ACHN (cell line): Measurements from ENCODE around the gene MMP24.
"Not testable (repeated sequence)": the region's sequence is repeated elsewhere in the genome, so short reads cannot be mapped to it uniquely, and the experiment has no call there.

ENCODE experiments used
- DNase-seq: peaks from one replicate; pipeline ENCODE4 v3.0.0-alpha.2; 2015
- in situ Hi-C: cut with HindIII; loops from 2 replicates; pipeline ENCODE4 v1.10.0; 2017; ENCODE audit warnings: low sequenced_read_pairs, low pct_ligation_motif_present, low pct_unique_long_range_greater_than_20kb

MMP24 gene

DNA sequence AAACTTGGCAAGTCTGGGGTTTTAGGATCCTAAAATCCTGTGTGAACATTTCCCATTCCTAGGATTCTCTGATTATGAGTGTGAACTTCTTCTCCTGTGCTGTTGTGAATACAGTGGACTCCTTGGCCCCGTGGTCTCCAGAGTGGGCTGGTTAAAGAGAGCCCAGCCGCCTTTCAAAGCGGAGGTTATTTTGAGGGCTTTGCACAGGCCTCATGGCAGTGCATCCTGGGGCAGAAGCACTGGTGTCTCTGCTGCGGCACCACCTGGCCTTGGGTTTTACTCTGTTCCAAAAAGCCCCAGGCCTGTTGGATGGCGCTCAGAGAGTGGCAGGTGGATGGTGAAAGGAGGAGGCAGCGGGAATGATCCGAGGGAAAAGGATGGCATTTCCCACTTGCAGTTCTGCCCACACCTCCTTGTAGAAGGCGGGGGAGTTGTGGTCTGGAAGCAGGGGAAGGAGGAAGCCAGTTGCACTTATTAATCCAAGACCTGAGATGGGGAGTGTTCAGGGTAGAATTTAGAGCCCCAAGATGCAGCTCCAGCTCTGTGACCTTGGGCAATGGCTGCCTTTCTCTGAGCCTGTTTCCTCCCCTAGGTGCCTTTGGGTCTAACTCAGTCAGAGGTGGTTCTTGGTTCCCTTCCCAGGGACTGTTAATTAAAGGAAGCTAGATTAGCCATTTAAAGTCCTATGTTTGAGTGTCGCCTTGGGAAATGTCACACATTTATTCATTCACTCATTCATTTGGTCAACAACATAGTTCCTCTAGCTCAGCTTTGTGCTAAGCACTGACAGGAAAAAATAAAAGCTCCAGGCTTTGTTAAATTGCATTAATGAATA is 22.4 kb downstream of the MMP24 start:
- DNase-seq: no peak

DNA sequence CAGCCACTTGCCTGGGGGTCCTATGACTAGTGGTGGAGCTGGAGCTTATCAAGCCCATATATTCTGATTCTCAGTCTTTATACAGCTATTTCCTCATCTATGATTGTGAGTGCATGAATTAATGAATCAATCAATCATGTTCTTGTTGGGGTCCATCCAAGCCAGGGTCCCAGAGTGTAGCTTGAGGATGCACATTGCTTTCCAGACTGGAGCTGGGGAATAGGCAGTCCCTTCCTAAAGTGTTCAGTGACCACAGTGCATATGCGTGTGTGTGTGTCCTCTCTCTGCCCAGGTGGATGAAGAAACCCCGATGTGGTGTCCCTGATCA is 25.1 kb downstream of the MMP24 start:
- no peak for DNase-seq
- in situ Hi-C loops: no loop called here

More for the DNA sequence above, 22.4 kb downstream of the MMP24 start:
- in situ Hi-C loops: no loop called here

DNA sequence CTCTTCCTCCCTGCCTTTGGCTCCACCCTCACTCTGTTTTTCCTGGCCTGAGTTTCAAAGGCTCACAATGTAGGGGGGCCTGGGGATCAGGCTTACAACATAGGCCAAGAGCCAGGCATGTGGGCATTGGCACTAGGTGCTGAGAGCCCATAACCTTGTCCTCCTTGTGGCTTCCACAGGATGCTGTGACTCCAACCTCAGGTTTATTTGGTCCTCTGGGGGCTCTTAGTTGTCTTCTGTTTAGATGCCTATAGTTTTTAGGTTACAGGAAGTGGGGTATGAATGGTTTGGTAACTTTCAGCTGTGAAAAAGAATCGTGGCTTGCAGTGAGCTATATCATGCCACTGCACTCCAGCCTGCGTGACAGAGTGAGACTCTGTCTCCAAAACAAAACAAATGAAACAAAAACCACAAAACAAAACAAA is 25.6 kb downstream of the MMP24 start:
- in situ Hi-C loops: no loop called here
- no peak for DNase-seq

DNA sequence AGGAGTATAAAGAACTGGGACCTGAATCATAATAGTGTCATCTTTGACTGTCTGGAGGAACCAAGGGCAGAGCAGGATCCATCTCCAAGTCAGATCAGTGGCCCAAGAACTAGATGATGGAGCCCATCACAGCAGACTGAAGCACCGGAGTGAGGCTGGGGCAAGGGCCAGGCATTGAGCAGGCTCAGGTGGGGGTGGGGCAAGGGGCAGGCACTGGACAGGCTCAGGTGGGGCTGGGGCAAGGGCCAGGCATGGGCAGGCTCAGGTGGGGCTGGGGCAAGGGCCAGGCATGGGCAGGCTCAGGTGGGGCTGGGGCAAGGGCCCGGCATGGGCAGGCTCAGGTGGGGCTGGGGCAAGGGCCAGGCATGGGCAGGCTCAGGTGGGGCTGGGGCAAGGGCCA is 26.1 kb downstream of the MMP24 start:
- DNase-seq, in situ Hi-C loops: not testable (repeated sequence)

DNA sequence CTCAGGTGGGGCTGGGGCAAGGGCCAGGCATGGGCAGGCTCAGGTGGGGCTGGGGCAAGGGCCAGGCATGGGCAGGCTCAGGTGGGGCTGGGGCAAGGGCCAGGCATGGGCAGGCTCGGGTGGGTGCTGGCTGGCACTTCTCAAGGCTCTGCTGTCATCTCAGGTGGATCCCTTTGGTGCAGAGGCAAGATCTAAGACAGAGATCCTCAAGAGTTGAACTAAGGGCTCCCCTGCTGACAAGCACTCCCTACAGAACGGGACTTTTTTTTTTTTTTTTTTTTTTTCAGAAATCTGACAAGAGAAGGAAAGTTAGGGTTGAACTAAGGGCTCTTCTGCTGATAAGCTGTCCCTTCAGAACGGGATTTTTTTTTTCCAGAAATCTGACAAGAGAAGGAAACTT is 26.5 kb downstream of the MMP24 start:
- in situ Hi-C loops: no loop called here
- DNase-seq: no peak

DNA sequence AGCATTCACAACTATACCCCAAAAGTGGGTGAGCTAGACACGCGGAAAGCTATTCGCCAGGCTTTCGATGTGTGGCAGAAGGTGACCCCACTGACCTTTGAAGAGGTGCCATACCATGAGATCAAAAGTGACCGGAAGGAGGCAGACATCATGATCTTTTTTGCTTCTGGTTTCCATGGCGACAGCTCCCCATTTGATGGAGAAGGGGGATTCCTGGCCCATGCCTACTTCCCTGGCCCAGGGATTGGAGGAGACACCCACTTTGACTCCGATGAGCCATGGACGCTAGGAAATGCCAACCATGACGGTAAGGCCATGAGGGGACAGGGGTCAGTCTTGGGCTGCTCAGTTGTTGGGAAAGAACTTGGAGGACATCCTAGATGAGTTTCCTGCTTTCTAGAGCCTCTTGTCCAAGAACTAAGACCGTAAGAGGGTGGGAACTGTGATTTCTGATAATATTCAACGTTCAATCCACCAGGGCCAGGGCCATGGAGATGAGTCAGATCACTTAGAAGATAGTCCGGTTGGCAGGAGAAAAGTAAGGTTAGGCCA is 28.0 kb downstream of the MMP24 start:
- in situ Hi-C loops: no loop called here
- no peak for DNase-seq

DNA sequence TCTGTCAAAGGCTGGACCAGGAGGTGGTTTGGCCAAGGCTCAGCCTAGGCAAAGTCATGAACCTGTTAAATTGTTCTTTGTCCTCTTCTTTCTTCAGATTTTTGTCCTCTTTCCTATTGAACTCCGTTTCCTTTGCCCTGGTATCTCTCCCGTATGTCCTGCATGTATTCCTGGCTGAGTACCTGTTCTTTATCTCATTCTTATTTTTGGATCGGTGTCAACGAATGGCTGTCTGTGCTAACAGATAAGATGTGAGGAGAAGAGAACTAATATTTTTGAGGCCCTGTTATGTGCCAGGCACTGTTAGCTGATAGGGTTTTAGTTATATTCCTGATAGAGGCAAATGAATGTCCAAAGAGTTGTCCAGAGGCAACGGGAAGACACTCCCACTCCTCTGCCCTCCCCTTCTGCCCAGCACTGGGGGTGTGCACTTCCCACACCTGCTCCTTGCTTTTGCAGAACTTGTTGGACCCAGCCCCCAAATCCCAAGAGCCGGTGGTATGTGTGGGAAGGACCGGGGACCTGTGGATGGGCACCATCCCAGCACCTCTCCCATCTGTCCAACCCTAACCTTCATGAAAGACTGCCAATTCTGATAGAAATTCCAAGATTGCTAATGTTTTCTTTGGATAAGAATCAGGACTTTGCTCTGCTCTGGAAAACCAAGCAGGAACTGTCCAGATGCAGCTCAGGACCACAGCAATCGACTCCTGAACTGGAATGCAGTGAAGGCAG is 30.9 kb downstream of the MMP24 start:
- no peak for DNase-seq
- in situ Hi-C loops: no loop called here

DNA sequence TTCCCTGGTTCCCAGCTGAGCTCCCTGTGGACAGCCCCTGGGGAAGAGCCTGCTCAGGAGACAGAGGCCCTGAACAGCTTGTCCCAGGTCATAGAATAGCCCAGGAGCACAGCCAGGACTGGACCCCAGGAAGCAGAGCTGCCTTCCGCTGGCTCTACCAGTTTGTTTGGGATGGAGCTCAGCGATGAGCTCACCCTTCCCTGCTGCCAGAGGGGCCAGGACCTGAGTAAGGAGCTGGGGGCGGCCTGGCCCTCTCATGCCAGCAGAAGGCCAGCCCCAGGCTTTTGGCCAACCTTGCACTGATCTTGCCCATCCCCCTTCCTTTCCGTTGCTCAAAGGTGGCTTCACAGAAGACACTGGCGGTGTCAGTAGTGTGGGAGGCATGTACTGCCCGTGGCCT is 33.9 kb downstream of the MMP24 start:
- in situ Hi-C loops: no loop called here
- DNase-seq: no peak

DNA sequence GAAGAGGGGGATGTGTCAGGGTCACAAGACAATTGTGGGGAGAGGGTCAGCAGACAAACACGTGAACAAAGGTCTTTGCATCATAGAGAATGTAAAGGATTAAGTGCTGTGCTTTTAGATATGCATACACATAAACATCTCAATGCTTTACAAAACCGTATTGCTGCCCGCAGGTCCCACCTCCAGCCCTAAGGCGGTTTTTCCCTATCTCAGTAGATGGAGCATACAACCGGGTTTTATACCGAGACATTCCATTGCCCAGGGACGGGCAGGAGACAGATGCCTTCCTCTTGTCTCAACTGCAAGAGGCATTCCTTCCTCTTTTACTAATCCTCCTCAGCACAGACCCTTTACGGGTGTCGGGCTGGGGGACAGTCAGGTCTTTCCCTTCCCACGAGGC is 35.8 kb downstream of the MMP24 start:
- DNase-seq, in situ Hi-C loops: not testable (repeated sequence)

DNA sequence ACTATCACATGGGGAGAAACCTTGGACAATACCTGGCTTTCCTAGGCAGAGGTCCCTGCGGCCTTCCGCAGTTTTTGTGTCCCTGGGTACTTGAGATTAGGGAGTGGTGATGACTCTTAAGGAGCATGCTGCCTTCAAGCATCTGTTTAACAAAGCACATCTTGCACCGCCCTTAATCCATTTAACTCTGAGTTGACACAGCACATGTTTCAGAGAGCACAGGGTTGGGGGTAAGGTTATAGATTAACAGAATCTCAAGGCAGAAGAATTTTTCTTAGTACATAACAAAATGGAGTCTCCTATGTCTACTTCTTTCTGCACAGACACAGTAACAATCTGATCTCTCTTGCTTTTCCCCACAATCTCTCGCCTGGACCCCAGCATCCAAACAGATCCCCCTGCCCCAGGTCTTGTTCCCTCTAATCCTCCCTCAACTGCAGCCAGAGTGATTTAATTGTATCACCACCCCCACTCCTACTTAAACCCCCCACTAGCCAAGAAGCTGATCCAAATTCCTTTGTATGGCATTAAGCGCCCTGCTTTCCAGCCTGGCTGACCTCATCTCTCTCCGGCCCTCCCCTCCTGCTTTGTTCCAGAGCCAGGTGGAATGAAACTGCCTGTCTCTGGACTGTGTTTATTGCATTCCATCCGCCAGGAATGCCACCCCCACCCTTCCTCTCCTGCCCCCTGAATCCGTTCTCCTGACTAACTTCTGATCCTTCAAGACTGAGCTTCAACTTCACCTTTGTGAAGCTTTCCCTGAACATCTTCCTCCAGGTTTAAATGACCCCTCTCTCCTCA is 36.4 kb downstream of the MMP24 start:
- in situ Hi-C loops: not testable (repeated sequence)
- DNase-seq: peak; percentile 94

DNA sequence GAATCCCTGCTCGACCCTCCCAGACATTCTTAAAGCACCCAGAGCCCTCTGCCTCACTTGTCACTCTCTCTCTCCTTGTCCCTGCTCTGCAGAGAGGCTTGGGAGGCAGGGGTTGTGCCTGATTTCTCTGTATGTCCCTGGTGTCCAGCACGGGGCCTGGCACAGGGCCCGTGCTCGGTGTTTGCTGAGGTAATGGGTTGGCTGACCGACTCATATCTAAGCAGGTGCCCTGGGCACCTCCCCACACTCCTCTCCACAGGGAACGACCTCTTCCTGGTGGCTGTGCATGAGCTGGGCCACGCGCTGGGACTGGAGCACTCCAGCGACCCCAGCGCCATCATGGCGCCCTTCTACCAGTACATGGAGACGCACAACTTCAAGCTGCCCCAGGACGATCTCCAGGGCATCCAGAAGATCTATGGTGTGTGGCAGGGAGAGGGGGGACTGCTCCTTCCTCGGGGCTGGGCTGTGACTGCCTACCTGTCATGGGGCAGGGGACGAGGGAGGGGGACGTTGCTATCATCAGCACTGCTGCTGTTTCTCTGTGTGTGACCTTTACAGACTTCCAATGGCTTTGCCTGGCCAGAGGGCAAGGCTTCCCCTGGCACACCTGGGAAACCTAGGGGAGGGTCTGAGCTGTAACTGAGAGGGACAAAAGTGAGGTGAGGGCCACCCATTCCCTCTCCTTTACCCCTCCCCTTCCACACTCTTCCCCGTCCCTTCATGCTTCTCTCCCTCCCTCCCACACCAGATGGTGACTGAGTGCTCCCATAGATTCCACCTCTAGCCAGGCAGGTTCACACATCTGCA is 37.2 kb downstream of the MMP24 start:
- DNase-seq: peak; percentile 69
- in situ Hi-C loops: no loop called here

DNA sequence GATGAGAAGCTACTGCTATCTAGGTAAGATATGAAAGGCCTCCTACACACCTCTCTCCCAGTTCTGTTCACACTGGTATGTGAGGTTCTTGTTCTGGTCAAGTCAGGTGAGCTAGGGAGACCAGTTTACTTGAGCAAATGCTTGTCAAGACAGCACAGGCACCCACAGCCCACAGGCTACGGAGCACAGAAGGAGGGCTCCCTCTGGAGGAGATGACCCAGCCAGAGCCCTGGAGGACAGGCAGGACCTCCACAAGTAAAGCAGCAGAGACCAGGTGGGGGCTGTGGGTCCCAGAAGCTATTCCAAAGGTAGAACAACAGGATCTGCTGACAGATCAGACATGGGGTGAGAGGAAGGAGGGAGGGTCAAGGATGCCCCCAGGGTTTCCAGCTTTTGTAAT is 38.3 kb downstream of the MMP24 start:
- in situ Hi-C loops: no loop called here
- peak; percentile 78 for DNase-seq

DNA sequence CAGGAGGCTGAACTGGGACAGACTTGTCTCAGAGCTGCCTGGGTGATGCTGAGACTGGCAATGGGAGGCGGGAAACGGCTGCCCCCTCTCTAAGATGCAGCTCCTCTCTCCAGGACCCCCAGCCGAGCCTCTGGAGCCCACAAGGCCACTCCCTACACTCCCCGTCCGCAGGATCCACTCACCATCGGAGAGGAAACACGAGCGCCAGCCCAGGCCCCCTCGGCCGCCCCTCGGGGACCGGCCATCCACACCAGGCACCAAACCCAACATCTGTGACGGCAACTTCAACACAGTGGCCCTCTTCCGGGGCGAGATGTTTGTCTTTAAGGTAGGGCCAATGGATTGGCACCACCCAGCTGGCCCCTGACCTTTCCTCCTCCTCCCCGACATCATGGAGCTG is 40.6 kb downstream of the MMP24 start:
- no peak for DNase-seq
- in situ Hi-C loops: no loop called here

DNA sequence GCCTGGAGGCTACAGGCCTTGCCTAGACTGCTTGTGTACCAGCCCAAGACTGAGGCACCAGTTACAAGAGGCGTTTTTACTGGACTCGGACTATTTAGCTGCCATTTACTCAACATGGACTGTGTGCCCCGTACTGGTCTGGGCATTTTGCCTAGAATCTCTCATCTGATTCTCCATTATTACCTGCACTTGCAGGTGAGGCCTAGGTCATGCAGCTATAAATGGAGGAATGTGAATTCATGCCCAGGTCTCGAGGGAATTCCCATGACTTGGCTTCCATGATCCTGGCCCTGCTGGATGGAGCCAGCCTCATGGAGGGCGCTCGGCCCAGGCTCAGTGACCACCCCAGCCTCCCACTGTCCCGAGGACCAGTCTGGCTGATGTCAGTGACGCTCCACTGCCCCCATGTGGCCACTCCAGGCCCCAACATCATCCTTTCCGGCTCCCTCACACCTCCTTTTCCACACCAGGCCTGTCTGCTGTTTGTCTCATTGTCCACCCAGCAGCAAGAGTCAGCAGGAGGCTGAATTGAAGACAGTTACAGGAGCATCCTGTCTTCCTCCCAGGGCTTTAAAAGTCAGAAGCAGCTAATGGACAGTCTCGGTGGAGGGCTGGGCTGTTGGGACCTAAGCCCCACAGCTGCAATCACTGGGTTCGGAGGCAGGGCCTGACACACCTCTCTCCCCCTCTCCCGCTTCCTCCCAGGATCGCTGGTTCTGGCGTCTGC is 42.7 kb downstream of the MMP24 start:
- in situ Hi-C loops: no loop called here
- peak; percentile 63 for DNase-seq

DNA sequence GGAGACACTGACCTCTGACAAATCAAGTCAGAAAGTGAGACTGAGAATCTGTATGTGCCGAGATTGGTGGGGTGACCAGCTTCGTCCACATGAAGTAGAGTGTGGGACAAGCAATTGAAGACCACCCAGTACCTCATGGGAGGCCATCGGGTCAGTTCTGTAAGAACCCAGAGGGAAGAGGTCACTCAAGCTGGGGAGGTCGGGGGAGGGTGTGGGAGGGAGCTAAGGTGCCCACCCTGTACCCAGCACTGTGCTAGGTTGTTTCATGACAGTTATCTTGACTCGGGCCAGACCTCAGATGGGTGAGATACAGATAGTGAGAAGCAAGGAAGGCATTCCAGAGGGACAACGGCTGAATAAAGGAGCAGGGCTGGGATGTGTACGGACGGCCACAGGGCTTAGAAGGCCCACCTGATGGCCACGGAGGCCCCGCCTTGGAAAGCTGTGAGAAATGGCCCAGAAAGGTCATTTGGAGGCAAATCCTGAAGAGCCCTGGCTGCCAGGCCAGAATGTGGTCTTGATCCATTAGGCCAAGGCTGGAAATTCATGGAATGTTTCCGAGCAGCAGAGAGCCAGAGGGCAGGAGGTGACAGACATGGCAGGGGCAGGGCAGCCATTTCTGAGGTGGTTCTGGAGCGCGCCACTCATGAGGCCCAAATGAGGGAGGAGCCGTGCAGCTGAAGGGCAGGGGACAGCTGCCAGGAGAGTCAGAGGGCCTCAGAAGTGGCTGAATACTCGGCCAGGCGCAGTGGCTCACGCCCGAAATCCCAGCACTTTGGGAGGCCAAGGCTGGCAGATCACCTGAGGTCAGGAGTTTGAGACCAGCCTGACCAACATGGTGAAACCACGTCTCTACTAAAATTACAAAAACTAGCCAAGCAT is 43.8 kb downstream of the MMP24 start:
- DNase-seq: no peak
- in situ Hi-C loops: no loop called here

DNA sequence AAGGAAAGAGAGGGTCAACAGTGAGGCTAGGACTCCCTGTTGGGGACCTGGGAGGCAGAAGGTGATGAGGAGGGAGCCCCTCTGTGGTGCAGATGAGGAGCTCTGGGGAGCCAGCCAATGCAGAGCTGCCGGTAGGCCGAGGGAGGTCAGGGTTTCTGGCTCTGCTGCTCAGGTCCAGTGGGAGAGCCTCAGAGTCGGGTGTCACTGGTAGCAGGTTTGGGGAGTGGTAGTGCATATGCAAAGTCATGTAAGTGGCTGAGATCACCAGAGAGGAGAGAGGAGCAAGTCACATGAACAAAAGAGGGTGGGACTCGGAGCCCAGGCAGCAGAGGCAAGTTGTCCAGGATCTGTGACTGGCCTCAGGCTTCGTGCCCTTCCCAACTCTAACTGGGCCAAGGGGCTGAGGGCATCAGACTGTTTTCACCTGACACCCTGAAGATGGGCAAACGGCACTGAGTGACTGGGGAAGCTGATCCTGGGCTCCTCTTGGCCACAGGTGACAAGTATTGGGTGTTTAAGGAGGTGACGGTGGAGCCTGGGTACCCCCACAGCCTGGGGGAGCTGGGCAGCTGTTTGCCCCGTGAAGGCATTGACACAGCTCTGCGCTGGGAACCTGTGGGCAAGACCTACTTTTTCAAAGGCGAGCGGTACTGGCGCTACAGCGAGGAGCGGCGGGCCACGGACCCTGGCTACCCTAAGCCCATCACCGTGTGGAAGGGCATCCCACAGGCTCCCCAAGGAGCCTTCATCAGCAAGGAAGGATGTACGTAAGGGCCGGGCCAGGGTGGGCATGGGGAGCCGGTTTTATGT is 44.8 kb downstream of the MMP24 start:
- DNase-seq: no peak

More for the DNA sequence above, 44.8 kb downstream of the MMP24 start:
- in situ Hi-C loops: no loop called here
